Activated naive CD8-positive, alpha-beta T cell (primary cell): ENCODE results near the gene POU2F1.

ENCODE experiments used
- H3K27ac Mint-ChIP-seq: one replicate; pipeline ENCODE4 v1.8.0; 2021; ENCODE audit warnings: mixed read lengths
- H3K27me3 Mint-ChIP-seq: one replicate; pipeline ENCODE4 v1.8.0; 2021; ENCODE audit warnings: mixed read lengths
- H3K36me3 Mint-ChIP-seq: one replicate; pipeline ENCODE4 v1.8.0; 2021; ENCODE audit warnings: mixed read lengths
- H3K4me1 Mint-ChIP-seq: one replicate; pipeline ENCODE4 v1.8.0; 2021; ENCODE audit warnings: low read depth, mixed read lengths
- H3K4me3 Mint-ChIP-seq: one replicate; pipeline ENCODE4 v1.8.0; 2021; ENCODE audit warnings: mild to moderate bottlenecking, mixed read lengths
- H3K9me3 Mint-ChIP-seq: one replicate; pipeline ENCODE4 v1.8.0; 2021; ENCODE audit warnings: low read depth, mixed read lengths

The POU2F1 gene

GRCh38 chr1:167440776-167441175 lies 220.1 kb downstream of the POU2F1 start:
- Mint-ChIP-seq H3K36me3 (peaks cover 15% of the 10 kb centered on the region), H3K27ac (peak overlapping the region; percentile 58), H3K27me3 (no peaks in the 10 kb centered on the region), H3K4me3 (no peak overlapping the region), H3K4me1 (peaks cover 80% of the 10 kb centered on the region), H3K9me3 (no peaks in the 10 kb centered on the region)

- H3K4me1 Mint-ChIP-seq = peaks cover 80% of the 10 kb centered on the region
- H3K27me3 Mint-ChIP-seq = no peaks in the 10 kb centered on the region
- no peaks in the 10 kb centered on the region for H3K9me3 Mint-ChIP-seq
- H3K4me3 Mint-ChIP-seq = no peak overlapping the region
- peak overlapping the region; percentile 58 for H3K27ac Mint-ChIP-seq
- peaks cover 15% of the 10 kb centered on the region for H3K36me3 Mint-ChIP-seq
These were observed 220.5 kb downstream of the POU2F1 start for GRCh38 chr1:167441222-167441621.

- peak overlapping the region; percentile 20 for H3K4me3 Mint-ChIP-seq
- peaks cover 80% of the 10 kb centered on the region for H3K4me1 Mint-ChIP-seq
- no peaks in the 10 kb centered on the region for H3K27me3 Mint-ChIP-seq
- H3K36me3 Mint-ChIP-seq = peaks cover 10% of the 10 kb centered on the region
- H3K9me3 Mint-ChIP-seq = no peaks in the 10 kb centered on the region
- peak overlapping the region; percentile 72 for H3K27ac Mint-ChIP-seq
These were observed 221.6 kb downstream of the POU2F1 start for GRCh38 chr1:167442142-167442848.

GRCh38 chr1:167442854-167443565 lies 222.3 kb downstream of the POU2F1 start:
- no peak overlapping the region for H3K4me3 Mint-ChIP-seq
- H3K27me3 Mint-ChIP-seq = no peaks in the 10 kb centered on the region
- no peaks in the 10 kb centered on the region for H3K9me3 Mint-ChIP-seq
- peak overlapping the region; percentile 83 for H3K27ac Mint-ChIP-seq
- peaks cover 81% of the 10 kb centered on the region for H3K4me1 Mint-ChIP-seq
- peaks cover 10% of the 10 kb centered on the region for H3K36me3 Mint-ChIP-seq

- peaks cover 6% of the 10 kb centered on the region for H3K36me3 Mint-ChIP-seq
- H3K9me3 Mint-ChIP-seq = no peaks in the 10 kb centered on the region
- peaks cover 80% of the 10 kb centered on the region for H3K4me1 Mint-ChIP-seq
- H3K4me3 Mint-ChIP-seq = no peak overlapping the region
- peak overlapping the region; percentile 83 for H3K27ac Mint-ChIP-seq
- no peaks in the 10 kb centered on the region for H3K27me3 Mint-ChIP-seq
These were observed 223.1 kb downstream of the POU2F1 start for GRCh38 chr1:167443757-167444156.

GRCh38 chr1:167446966-167447365 lies 226.3 kb downstream of the POU2F1 start:
- Mint-ChIP-seq H3K9me3 (no peaks in the 10 kb centered on the region), H3K27ac (peak overlapping the region; percentile 98), H3K36me3 (peaks cover 4% of the 10 kb centered on the region), H3K27me3 (no peaks in the 10 kb centered on the region), H3K4me1 (peaks cover 74% of the 10 kb centered on the region), H3K4me3 (peak overlapping the region; percentile 77)

GRCh38 chr1:167447521-167448136 lies 226.9 kb downstream of the POU2F1 start:
- H3K27me3 Mint-ChIP-seq = no peaks in the 10 kb centered on the region
- H3K4me3 Mint-ChIP-seq = peak overlapping the region; percentile 77
- H3K9me3 Mint-ChIP-seq = no peaks in the 10 kb centered on the region
- H3K4me1 Mint-ChIP-seq = peaks cover 74% of the 10 kb centered on the region
- peak overlapping the region; percentile 98 for H3K27ac Mint-ChIP-seq
- peaks cover 4% of the 10 kb centered on the region for H3K36me3 Mint-ChIP-seq

- Mint-ChIP-seq H3K36me3 (no peaks in the 10 kb centered on the region), H3K27ac (peak overlapping the region; percentile 98), H3K9me3 (no peaks in the 10 kb centered on the region), H3K4me3 (peak overlapping the region; percentile 85), H3K4me1 (peaks cover 67% of the 10 kb centered on the region), H3K27me3 (no peaks in the 10 kb centered on the region)
These were observed 230.2 kb downstream of the POU2F1 start for GRCh38 chr1:167450843-167451242.

GRCh38 chr1:167452483-167452882 lies 231.8 kb downstream of the POU2F1 start:
- Mint-ChIP-seq H3K4me3 (peak overlapping the region; percentile 46), H3K27ac (peak overlapping the region; percentile 98), H3K4me1 (peaks cover 67% of the 10 kb centered on the region), H3K9me3 (no peaks in the 10 kb centered on the region), H3K27me3 (no peaks in the 10 kb centered on the region), H3K36me3 (no peaks in the 10 kb centered on the region)

GRCh38 chr1:167453123-167453522 lies 232.4 kb downstream of the POU2F1 start:
- Mint-ChIP-seq H3K36me3 (no peaks in the 10 kb centered on the region), H3K9me3 (no peaks in the 10 kb centered on the region), H3K4me1 (peaks cover 68% of the 10 kb centered on the region), H3K27ac (peak overlapping the region; percentile 80), H3K4me3 (peak overlapping the region; percentile 65), H3K27me3 (no peaks in the 10 kb centered on the region)

- Mint-ChIP-seq H3K27me3 (no peaks in the 10 kb centered on the region), H3K9me3 (no peaks in the 10 kb centered on the region), H3K27ac (peak overlapping the region; percentile 90), H3K4me1 (peaks cover 64% of the 10 kb centered on the region), H3K36me3 (no peaks in the 10 kb centered on the region), H3K4me3 (peak overlapping the region; percentile 87)
These were observed 233.7 kb downstream of the POU2F1 start for GRCh38 chr1:167454304-167454893.

- Mint-ChIP-seq H3K4me3 (peak overlapping the region; percentile 87), H3K4me1 (peaks cover 65% of the 10 kb centered on the region), H3K27me3 (no peaks in the 10 kb centered on the region), H3K27ac (peak overlapping the region; percentile 34), H3K9me3 (no peaks in the 10 kb centered on the region), H3K36me3 (no peaks in the 10 kb centered on the region)
These were observed 234.5 kb downstream of the POU2F1 start for GRCh38 chr1:167454894-167455785.

- no peaks in the 10 kb centered on the region for H3K9me3 Mint-ChIP-seq
- no peaks in the 10 kb centered on the region for H3K27me3 Mint-ChIP-seq
- no peaks in the 10 kb centered on the region for H3K36me3 Mint-ChIP-seq
- H3K27ac Mint-ChIP-seq = peak overlapping the region; percentile 91
- peak overlapping the region; percentile 78 for H3K4me3 Mint-ChIP-seq
- H3K4me1 Mint-ChIP-seq = peaks cover 65% of the 10 kb centered on the region
These were observed 235.2 kb downstream of the POU2F1 start for GRCh38 chr1:167455786-167456446.

- H3K9me3 Mint-ChIP-seq = no peaks in the 10 kb centered on the region
- peak overlapping the region; percentile 91 for H3K27ac Mint-ChIP-seq
- peak overlapping the region; percentile 78 for H3K4me3 Mint-ChIP-seq
- H3K4me1 Mint-ChIP-seq = peaks cover 66% of the 10 kb centered on the region
- H3K27me3 Mint-ChIP-seq = no peaks in the 10 kb centered on the region
- H3K36me3 Mint-ChIP-seq = no peaks in the 10 kb centered on the region
These were observed 235.8 kb downstream of the POU2F1 start for GRCh38 chr1:167456524-167456923.
